K562 (cell line): Measurements from ENCODE around the gene CCDC33. TPM values are rescaled to one million over a fixed set of nuclear protein-coding genes. Genes with fewer than 3 reads are reported as not detected.

Experiments used
- ATAC-seq: fragments of 200-7000 bp; cut with Tn5 transposase; 3 replicates; pipeline ENCODE4 v1.9.1; 2020; ENCODE audit warnings: moderate library complexity
- BruUV-seq: library from RNA; stranded (reverse); fragments of 400-500 nt; replicated peaks from 2 replicates; lab custom pipeline; 2021; lab: Mats Ljungman, UMichigan
- CTCF ChIA-PET: fragments of 300-600 bp; formaldehyde crosslinking; extraction: SDS; loops from one replicate; lab custom pipeline; 2021; ENCODE audit warnings: low intra/inter-chr PET ratio; lab: Yijun Ruan, JAX
- POLR2A ChIA-PET: fragments of 300-600, 350-650 bp; sonication (Branson Sonifier 250); formaldehyde crosslinking; extraction: SDS; loops from one replicate; lab custom pipeline; 2021; ENCODE audit warnings: antibody characterized with exemption, inconsistent platforms; lab: Yijun Ruan, JAX
- DNase-seq, 4 experiments: peaks; one replicate each; pipeline versions ENCODE4 v3.0.0 to v3.0.0-alpha.2; 2011 to 2018; ENCODE audit warnings: low spot score in 3 of 4, mixed read lengths in 3 of 4; ENCODE audit errors: extremely low read depth in 1 of 4
- FAIRE-seq: peaks from 2 replicates; lab custom pipeline; 2011; peaks lifted over from hg19 to GRCh38; lab: Jason Lieb, UNC
- H2AFZ ChIP-seq: 2 replicates; pipeline ENCODE4 v1.6.0; 2011; ENCODE audit warnings: low read depth, low read length, control low read depth, inconsistent platforms
- H3K27ac ChIP-seq: fragments of 200-600 bp; 3 replicates; pipeline ENCODE4 v1.8.0; 2011; ENCODE audit warnings: low read depth, mild to moderate bottlenecking, control low read depth, inconsistent platforms, low read length, moderate library complexity, mixed read lengths; ENCODE audit errors: extremely low read depth
- H3K27me3 ChIP-seq, 2 experiments: fragments of 300-600 bp in 1 of 2; 2 replicates in 1 of 2; 3 replicates in 1 of 2; pipeline versions ENCODE4 v1.6.0 to v1.8.0; 2011; ENCODE audit warnings: inconsistent platforms in 2 of 2, low read length in 2 of 2, mild to moderate bottlenecking in 1 of 2, mixed read lengths in 1 of 2, moderate library complexity in 1 of 2; ENCODE audit not compliant: control insufficient read depth in 2 of 2, insufficient read depth in 2 of 2
- H3K36me3 ChIP-seq: fragments of 300-600 bp; 3 replicates; pipeline ENCODE4 v1.8.0; 2011; ENCODE audit warnings: mild to moderate bottlenecking, low read length, inconsistent platforms; ENCODE audit not compliant: control insufficient read depth, insufficient read depth
- H3K4me1 ChIP-seq, 2 experiments: fragments of 200-600 bp in 1 of 2; replicated peaks in 1 of 2; 2 replicates in 1 of 2; 3 replicates in 1 of 2; pipeline versions ENCODE4 v1.5.1 to v1.8.0; 2011; ENCODE audit warnings: inconsistent platforms in 2 of 2, low read length in 2 of 2, mild to moderate bottlenecking in 1 of 2, mixed read lengths in 1 of 2, moderate library complexity in 1 of 2; ENCODE audit not compliant: control insufficient read depth in 2 of 2, insufficient read depth in 2 of 2
- H3K4me2 ChIP-seq: 2 replicates; pipeline ENCODE4 v1.6.1; 2011; ENCODE audit warnings: low read length, control low read depth, inconsistent platforms, mixed read lengths; ENCODE audit not compliant: insufficient read depth
- H3K4me3 ChIP-seq: fragments of 200-600 bp; sonication (generic), shearing (Covaris generic); 2 replicates; pipeline ENCODE4 v1.5.1; 2016; ENCODE audit warnings: control low read depth, inconsistent platforms
- H3K79me2 ChIP-seq: fragments of 200-600 bp; 3 replicates; pipeline ENCODE4 v1.8.0; 2011; ENCODE audit warnings: low read length, inconsistent platforms; ENCODE audit not compliant: control insufficient read depth, insufficient read depth
- H3K9ac ChIP-seq, 2 experiments: 2 replicates each; pipeline versions ENCODE4 v1.6.0 to v1.6.1; 2011; ENCODE audit warnings: low read depth in 2 of 2, low read length in 2 of 2, control low read depth in 1 of 2, inconsistent platforms in 1 of 2, mild to moderate bottlenecking in 1 of 2, mixed read lengths in 1 of 2; ENCODE audit not compliant: insufficient read depth in 1 of 2
- H3K9me1 ChIP-seq: one replicate; pipeline ENCODE4 v1.6.0; 2011; ENCODE audit warnings: inconsistent platforms, mild to moderate bottlenecking, low read length, moderate library complexity; ENCODE audit not compliant: control insufficient read depth, insufficient read depth
- H3K9me3 ChIP-seq: replicated peaks from 2 replicates; pipeline ENCODE4 v1.5.1; 2011; ENCODE audit warnings: low read depth, low read length, inconsistent platforms; ENCODE audit not compliant: control insufficient read depth, insufficient read depth
- H4K20me1 ChIP-seq: replicated peaks from 2 replicates; pipeline ENCODE4 v1.6.1; 2011; ENCODE audit warnings: low read length, inconsistent platforms, mixed read lengths; ENCODE audit not compliant: control insufficient read depth, insufficient read depth
- ELK3 ChIP-seq: fragments of 450-650 bp; formaldehyde crosslinking; IDR thresholded peaks from 2 replicates; pipeline ENCODE4 v1.4.0; 2020; ENCODE audit warnings: mild to moderate bottlenecking
- RAD21 ChIP-seq, 2 experiments: fragments of 250-450 bp in 1 of 2; fragments of 450-650 bp in 1 of 2; sonication (Bioruptor Pico) in 1 of 2; formaldehyde crosslinking in 1 of 2; IDR thresholded peaks in 1 of 2; conservative IDR thresholded peaks in 1 of 2; 2 replicates each; pipeline versions ENCODE4 v1.4.0 to v1.8.0; 2020 to 2022; ENCODE audit warnings: mild to moderate bottlenecking in 2 of 2, moderate library complexity in 1 of 2
- USF2 ChIP-seq: sonication (generic); formaldehyde crosslinking; IDR thresholded peaks from 2 replicates; pipeline ENCODE4 v1.5.0; 2020; ENCODE audit warnings: missing genetic modification reagents
- WGBS: fragments of 100-300 bp; shearing (Covaris generic); methylation state at CpG from one replicate; pipeline ENCODE4 v1.1.6; 2016; ENCODE audit warnings: low coverage, mixed read lengths; ENCODE audit not compliant: insufficient coverage; ENCODE audit errors: missing lambda C conversion rate; 5-methylcytosine and 5-hydroxymethylcytosine counted together
- in situ Hi-C: fragments of 300-500 bp; cut with MboI; formaldehyde crosslinking; loops from 4 replicates; pipeline ENCODE4 v1.15.0; 2018; ENCODE audit warnings: inconsistent platforms, mixed read lengths
- intact Hi-C: fragments of 100-400 bp; cut with micrococcal nuclease; formaldehyde crosslinking; loops from 2 replicates; pipeline ENCODE4 v1.14.2; 2022
- polyA plus RNA-seq, 8 experiments: library from polyadenylated mRNA; depleted of rRNA in 4 of 8; stranded (reverse) in 5 of 8; unstranded in 3 of 8; fragments of >200 nt; fragmentation: Nextera tagmentation in 2 of 8; fragmentation: Illumina TruSeq in 1 of 8; extraction: Ambion mirVana in 2 of 8; extraction: Trizol in 1 of 8; gene quantifications; 2 replicates each; pipeline versions ENCODE4 v1.2.1 to v1.2.3, GENCODE V29; 2011 to 2014; ENCODE audit warnings: inconsistent platforms in 1 of 8, missing spikeins in 1 of 8
- total RNA-seq, 7 experiments: library from RNA; depleted of rRNA in 6 of 7; stranded (reverse); fragments of >200 nt in 6 of 7; fragmentation: Illumina TruSeq in 2 of 7; extraction: Trizol in 2 of 7; gene quantifications; 2 replicates each; pipeline versions ENCODE4 v1.2.1 to v1.2.3, GENCODE V29; 2011 to 2021; ENCODE audit warnings: low replicate concordance in 1 of 7
- TF ChIP-seq, protein P1 (sequence below): fragments of 450-650 bp; formaldehyde crosslinking; IDR thresholded peaks from 2 replicates; pipeline ENCODE4 v1.4.0; 2020; ENCODE audit warnings: mild to moderate bottlenecking, mixed read lengths

CCDC33 gene
- total and polyA plus RNA-seq, 9 of the 15 experiments (the other 6 are each of a cell fraction or from before 2014, with no cell fraction given): 0.08 to 1.1 (median 0.15) TPM; not detected in 4

DNA sequence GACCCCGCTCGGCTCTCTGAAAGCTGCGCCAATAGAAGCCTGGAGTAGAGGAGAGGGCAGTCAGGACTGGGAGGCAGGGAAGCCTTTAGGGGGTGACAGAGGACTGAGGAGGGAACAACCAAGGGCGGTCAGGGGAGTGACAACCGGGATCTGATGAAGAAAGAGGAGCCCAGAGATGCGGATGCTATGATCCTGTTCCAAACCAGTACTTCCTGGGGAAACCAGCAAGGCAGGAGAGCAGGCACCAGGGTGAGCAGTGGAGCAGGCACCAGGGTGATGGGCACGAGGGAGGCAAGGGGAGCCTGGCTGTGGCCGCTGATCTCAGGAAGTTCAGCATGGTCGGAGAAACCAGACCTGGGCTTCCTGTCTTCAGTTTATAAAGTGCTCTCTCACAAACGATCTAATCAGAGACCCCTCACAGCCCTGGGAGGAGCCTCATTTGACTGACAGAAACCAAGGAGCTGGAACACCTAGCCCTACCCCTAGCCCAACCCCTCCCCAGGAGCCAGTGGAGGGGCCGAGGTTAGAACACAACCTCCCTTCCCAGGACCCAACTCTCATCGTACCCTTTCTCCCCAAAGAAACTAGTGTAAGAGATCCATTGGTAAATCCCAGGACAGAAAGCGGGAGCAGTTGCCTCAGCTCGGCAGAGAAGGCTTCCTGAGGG is 34.9 kb downstream of the CCDC33 start:
- in situ Hi-C loops: no loop called here
- intact Hi-C loops: no loop called here
- no peaks in the 10 kb centered on the region for H3K9me3 ChIP-seq
- peak in 1 of 2 experiments; percentile 15; a peak in 1 of 4 replicates for TF ChIP-seq RAD21 (CRISPR knock-in tag; conservative IDR thresholded peaks at IDR 0.05 in 1 of 2, IDR thresholded peaks at IDR 0.05 in 1 of 2)
- TF ChIP-seq ELK3: no peak
- FAIRE-seq (no peak), DNase-seq (no peak), ATAC-seq (no peak; the same call in 2 of the 3 replicates)
- ChIA-PET POLR2A (no interaction called here), CTCF (interaction anchor here (0.6 kb wide), 1 partner anchor 20 kb away, joined by 4 read pairs; no protein-coding TSS in a partner anchor)
- no peak overlapping the region for H2AFZ ChIP-seq
- no peaks in the 10 kb centered on the region for H3K36me3 ChIP-seq
- H3K27ac ChIP-seq: no peak overlapping the region
- peaks cover 14% of the 10 kb centered on the region for H4K20me1 ChIP-seq
- peaks cover 15 to 45% of the 10 kb centered on the region in 2 experiments; a peak in 4 of 5 replicates for H3K27me3 ChIP-seq
- no peaks in the 10 kb centered on the region for H3K79me2 ChIP-seq
- no TSS peak for BruUV-seq
- 2% methylated on average over 14 of the region's 14 CpGs for WGBS
- no peak overlapping the region for H3K9ac ChIP-seq
- no peaks in the 10 kb centered on the region for H3K9me1 ChIP-seq
- H3K4me1 ChIP-seq: no peaks in the 10 kb centered on the region; a peak in 1 of 5 replicates
- H3K4me2 ChIP-seq: no peak overlapping the region
- H3K4me3 ChIP-seq: no peak overlapping the region

DNA sequence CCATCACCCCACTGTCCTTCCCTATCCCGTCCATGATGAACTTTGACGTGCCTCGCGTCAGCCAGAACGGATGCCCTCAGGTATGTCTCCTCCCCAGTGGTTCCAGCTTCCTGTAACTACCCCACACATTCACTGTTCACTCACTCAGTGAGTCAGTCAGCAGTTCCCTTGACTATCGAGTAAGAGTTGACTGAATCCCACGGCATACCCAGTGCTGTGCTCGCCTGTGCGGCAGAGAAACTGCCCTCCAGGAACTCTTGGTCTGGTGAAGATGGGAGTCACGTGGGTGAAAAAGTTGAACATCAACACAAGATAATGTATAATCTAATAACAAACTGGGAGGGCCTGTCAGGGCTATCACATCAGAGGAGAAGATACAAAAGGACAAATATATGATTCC is 36.7 kb downstream of the CCDC33 start:
- Histone ChIP-seq H3K4me3 (no peak overlapping the region), H3K4me2 (no peak overlapping the region), H3K9me3 (no peaks in the 10 kb centered on the region), H3K4me1 (no peaks in the 10 kb centered on the region; a peak in 1 of 5 replicates), H3K27ac (no peak overlapping the region), H3K9me1 (no peaks in the 10 kb centered on the region), H2AFZ (no peak overlapping the region), H3K36me3 (no peaks in the 10 kb centered on the region), H4K20me1 (peaks cover 13% of the 10 kb centered on the region; the same call in 1 of the 2 replicates), H3K9ac (no peak overlapping the region; a peak in 1 of 4 replicates), H3K79me2 (no peaks in the 10 kb centered on the region), H3K27me3 (peaks cover 15 to 48% of the 10 kb centered on the region in 2 experiments; a peak in 4 of 5 replicates)
- in situ Hi-C loops: no loop called here
- no peak for TF ChIP-seq USF2 (CRISPR knock-in tag)
- TF ChIP-seq, protein P1, sequence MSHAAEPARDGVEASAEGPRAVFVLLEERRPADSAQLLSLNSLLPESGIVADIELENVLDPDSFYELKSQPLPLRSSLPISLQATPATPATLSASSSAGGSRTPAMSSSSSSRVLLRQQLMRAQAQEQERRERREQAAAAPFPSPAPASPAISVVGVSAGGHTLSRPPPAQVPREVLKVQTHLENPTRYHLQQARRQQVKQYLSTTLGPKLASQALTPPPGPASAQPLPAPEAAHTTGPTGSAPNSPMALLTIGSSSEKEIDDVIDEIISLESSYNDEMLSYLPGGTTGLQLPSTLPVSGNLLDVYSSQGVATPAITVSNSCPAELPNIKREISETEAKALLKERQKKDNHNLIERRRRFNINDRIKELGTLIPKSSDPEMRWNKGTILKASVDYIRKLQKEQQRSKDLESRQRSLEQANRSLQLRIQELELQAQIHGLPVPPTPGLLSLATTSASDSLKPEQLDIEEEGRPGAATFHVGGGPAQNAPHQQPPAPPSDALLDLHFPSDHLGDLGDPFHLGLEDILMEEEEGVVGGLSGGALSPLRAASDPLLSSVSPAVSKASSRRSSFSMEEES (CRISPR knock-in tag): peak; percentile 40
- no peak for ATAC-seq
- no TSS peak for BruUV-seq
- DNase-seq: no peak
- intact Hi-C loops: no loop called here
- POLR2A ChIA-PET: no interaction called here
- no peak for FAIRE-seq
- under 1% methylated on average over 10 of the region's 10 CpGs for WGBS
- CTCF ChIA-PET: no interaction called here
